Measurements from ENCODE around the gene CD28.

DNA sequence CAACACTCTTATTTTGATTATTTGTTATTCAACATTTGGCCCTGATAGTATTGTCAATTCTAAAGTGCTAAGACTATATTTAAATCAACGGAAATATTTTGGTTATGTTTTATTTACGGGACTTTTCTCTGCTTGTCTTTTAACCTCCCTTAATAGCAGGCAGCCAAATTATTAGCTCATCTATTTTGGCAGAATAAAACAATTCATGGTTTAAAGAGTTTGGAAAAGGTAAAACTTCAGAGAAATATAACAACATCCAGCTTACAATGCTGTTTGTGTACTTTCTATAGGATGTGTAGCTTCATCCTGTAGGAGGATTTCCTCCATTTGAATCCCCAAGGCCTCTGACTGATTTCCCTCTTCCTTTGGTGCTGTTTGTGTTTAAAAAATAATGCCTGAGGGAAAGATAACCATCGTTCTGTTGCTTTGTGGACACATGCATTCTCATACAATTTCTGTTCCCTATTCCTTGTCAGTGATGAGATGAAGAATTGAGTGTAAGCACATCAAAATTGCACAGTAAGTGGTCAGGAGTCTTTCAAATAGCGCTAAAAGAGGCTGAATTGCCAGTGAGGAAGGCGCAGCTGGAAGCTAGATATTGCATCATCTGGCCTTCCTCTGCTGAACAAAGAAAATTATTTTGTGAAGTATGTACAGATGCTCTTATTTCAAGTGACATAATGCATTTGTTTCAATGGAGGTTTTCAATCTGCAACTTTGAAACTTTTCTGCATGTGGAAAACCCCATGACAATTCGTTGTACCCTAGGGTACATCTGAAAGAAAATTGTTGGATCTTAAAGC, 80.3 kb downstream of the CD28 start:
- TF ChIP-seq CTCF (IDR thresholded peaks at IDR 0.05): no peak
- no peak for TF ChIP-seq POLR2A (IDR thresholded peaks at IDR 0.05)
- TF ChIP-seq POLR2AphosphoS5 (IDR thresholded peaks at IDR 0.05): peak in 2 of 3 donors; percentile 79 to 90

Data from suprapubic skin (tissue), 4 donors.